Measurements from ENCODE around the gene TMEM214. TPM values are rescaled to one million over a fixed set of nuclear protein-coding genes. Genes with fewer than 3 reads are reported as not detected.

Gene TMEM214
- total RNA-seq, 1 donor from 2014 or later: 74.1 TPM

- Histone ChIP-seq H3K4me1 (no peaks in the 10 kb centered on the region), H3K36me3 (peaks cover 39 to 50% of the 10 kb centered on the region in 2 donors)
- no peak for DNase-seq (ENCODE audit: low spot score in 2 of 2)
These were observed 22.0 kb downstream of the TMEM214 start for GRCh38 chr2:27054721-27055120.

GRCh38 chr2:27057184-27057583 lies 24.4 kb downstream of the TMEM214 start:
- no peak for DNase-seq (ENCODE audit: low spot score in 2 of 2)

More at GRCh38 chr2:27054721-27055120, 22.0 kb downstream of the TMEM214 start:
- Histone ChIP-seq H3K27ac (no peak overlapping the region), H3K9me3 (no peaks in the 10 kb centered on the region), H3K4me3 (no peak overlapping the region), H3K27me3 (no peaks in the 10 kb centered on the region)
- TF ChIP-seq CTCF (IDR thresholded peaks at IDR 0.05): no peak
- intact Hi-C loops (cut with DNase I): no loop called here

GRCh38 chr2:27058210-27058609 lies 25.4 kb downstream of the TMEM214 start:
- intact Hi-C loops (cut with DNase I): no loop called here
- Histone ChIP-seq H3K27ac (no peak overlapping the region), H3K4me1 (no peaks in the 10 kb centered on the region), H3K27me3 (no peaks in the 10 kb centered on the region), H3K36me3 (peaks cover 39 to 66% of the 10 kb centered on the region in 2 donors), H3K4me3 (no peak overlapping the region), H3K9me3 (no peaks in the 10 kb centered on the region)
- TF ChIP-seq CTCF (IDR thresholded peaks at IDR 0.05): no peak
- no peak for DNase-seq (ENCODE audit: low spot score in 2 of 2)

More at GRCh38 chr2:27057184-27057583, 24.4 kb downstream of the TMEM214 start:
- H3K9me3 ChIP-seq: no peaks in the 10 kb centered on the region
- no peak overlapping the region for H3K27ac ChIP-seq
- no peak for TF ChIP-seq CTCF (IDR thresholded peaks at IDR 0.05)
- no peaks in the 10 kb centered on the region for H3K4me1 ChIP-seq
- H3K36me3 ChIP-seq: peaks cover 39 to 60% of the 10 kb centered on the region in 2 donors
- intact Hi-C loops (cut with DNase I): no loop called here
- H3K4me3 ChIP-seq: no peak overlapping the region
- no peaks in the 10 kb centered on the region for H3K27me3 ChIP-seq

- no peak overlapping the region for H3K27ac ChIP-seq
- intact Hi-C loops (cut with DNase I): no loop called here
- peaks cover 39 to 60% of the 10 kb centered on the region in 2 donors for H3K36me3 ChIP-seq
- H3K9me3 ChIP-seq: no peaks in the 10 kb centered on the region
- no peak for TF ChIP-seq CTCF (IDR thresholded peaks at IDR 0.05)
- H3K4me1 ChIP-seq: no peaks in the 10 kb centered on the region
- no peak overlapping the region for H3K4me3 ChIP-seq
- DNase-seq (ENCODE audit: low spot score in 2 of 2): no peak
- H3K27me3 ChIP-seq: no peaks in the 10 kb centered on the region
These were observed 26.5 kb downstream of the TMEM214 start for GRCh38 chr2:27059141-27059820.

GRCh38 chr2:27060323-27060722 lies 27.6 kb downstream of the TMEM214 start:
- no peaks in the 10 kb centered on the region for H3K4me1 ChIP-seq

More at GRCh38 chr2:27060323-27060722, 27.6 kb downstream of the TMEM214 start:
- Histone ChIP-seq H3K4me3 (no peak overlapping the region), H3K9me3 (no peaks in the 10 kb centered on the region), H3K36me3 (peaks cover 30 to 56% of the 10 kb centered on the region in 2 donors), H3K27ac (no peak overlapping the region), H3K27me3 (no peaks in the 10 kb centered on the region)
- no peak for DNase-seq (ENCODE audit: low spot score in 2 of 2)
- no peak for TF ChIP-seq CTCF (IDR thresholded peaks at IDR 0.05)
- intact Hi-C loops (cut with DNase I): no loop called here
